Measurements from ENCODE around the gene PPIE.
"Not testable (repeated sequence)": the region's sequence is repeated elsewhere in the genome, so short reads cannot be mapped to it uniquely, and the experiment has no call there.

PPIE gene

DNA sequence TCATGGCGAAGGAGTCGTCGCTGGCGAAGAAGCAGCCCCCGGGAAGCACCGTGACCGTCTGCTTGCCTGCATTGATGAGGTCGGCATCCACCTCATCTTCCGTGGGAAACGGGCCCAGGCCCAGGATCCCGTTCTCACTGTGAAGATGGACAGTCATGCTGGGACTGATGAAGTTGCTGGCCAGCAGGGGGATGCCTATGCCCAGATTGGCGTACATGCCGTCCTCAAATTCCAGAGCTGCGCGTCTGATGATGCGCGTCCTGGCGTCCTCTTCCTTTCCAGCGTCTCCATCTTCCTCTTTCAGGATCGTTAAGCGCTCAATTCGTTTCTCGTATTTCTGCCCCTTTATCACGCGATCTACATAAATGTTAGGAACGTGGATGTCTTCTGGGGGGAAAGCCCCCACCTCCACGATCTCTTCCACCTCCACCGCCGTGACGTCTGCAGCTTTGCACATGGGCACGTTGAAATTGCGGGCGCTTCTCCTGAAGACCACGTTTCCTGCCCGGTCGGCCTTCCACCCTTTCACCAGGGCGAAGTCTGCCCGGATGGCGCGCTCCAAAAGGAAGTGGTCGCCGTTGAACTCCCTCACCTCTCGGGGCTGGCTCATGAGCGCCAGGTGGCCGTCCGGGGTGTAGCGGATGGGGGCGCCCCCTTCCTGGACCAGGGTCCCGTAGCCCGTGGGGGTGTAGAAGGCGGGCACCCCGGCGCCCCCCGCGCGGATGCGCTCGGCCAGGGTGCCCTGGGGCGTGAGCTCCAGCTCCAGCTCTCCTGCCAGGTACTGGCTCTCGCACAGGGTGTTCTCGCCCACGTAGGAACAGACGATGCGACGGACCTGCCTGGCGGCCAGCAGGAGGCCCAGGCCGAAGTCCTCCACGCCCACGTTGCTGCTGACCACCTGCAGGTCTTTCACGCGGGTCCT is 31.7 kb downstream of the PPIE start:
- H3K4me3 ChIP-seq (ENCODE audit: insufficient read depth, low read length, poor library complexity, severe bottlenecking); H2AFZ ChIP-seq (ENCODE audit: low read depth, low read length, severe bottlenecking); H3K36me3 ChIP-seq (ENCODE audit: low read length); H3K27me3 ChIP-seq (ENCODE audit: low read length); H3K79me2 ChIP-seq (ENCODE audit: insufficient read depth, low read length); H3K27ac ChIP-seq (ENCODE audit: low read depth, low read length); H3K9ac ChIP-seq (ENCODE audit: low read length); H3K4me2 ChIP-seq (ENCODE audit: low read depth, low read length, poor library complexity, severe bottlenecking); H3K9me3 ChIP-seq (ENCODE audit: insufficient read depth, low read length); H3F3A ChIP-seq (ENCODE audit: insufficient read depth); H4K20me1 ChIP-seq (ENCODE audit: low read depth, low read length); H3K9me2 ChIP-seq (replicated peaks; ENCODE audit: insufficient read depth, low read length): not testable (repeated sequence)

DNA sequence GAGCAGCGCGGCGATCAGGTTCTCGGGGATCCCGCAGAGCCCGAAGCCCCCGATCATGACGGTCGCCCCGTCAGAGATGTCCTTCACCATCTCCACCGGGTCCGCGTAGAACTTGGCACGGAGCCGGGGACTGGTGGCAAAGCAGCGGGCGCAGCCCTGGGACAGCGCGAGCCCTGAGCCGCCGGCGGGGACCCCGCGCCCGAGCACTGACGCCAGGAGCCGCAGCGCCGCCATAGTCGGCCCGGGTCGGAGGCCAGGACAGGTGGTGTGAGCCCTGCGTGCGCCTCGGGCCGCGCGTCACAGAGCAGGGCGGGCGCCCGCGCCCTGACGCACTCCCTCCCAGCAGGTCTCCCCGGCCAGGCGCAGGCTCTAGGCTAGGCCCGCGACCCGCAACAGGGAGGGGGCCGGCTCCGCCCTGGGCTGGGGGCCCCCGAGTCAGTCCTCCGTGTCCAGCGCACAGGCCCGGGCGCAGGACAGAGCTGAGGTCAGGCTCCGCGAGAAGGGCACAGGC is 32.4 kb downstream of the PPIE start, which contains the start of gene OXCT2:
Gene OXCT2 (minus strand): TSS at position 327 of the 511 bp plus-strand sequence. CDS start 93 bp downstream, at position 234.
- not testable (repeated sequence) for H3K9me2 ChIP-seq (replicated peaks; ENCODE audit: insufficient read depth, low read length); H2AFZ ChIP-seq (ENCODE audit: low read depth, low read length, severe bottlenecking); H3K36me3 ChIP-seq (ENCODE audit: low read length); H3K4me2 ChIP-seq (ENCODE audit: low read depth, low read length, poor library complexity, severe bottlenecking); H3F3A ChIP-seq (ENCODE audit: insufficient read depth); H3K4me3 ChIP-seq (ENCODE audit: insufficient read depth, low read length, poor library complexity, severe bottlenecking); H4K20me1 ChIP-seq (ENCODE audit: low read depth, low read length); H3K79me2 ChIP-seq (ENCODE audit: insufficient read depth, low read length); H3K27me3 ChIP-seq (ENCODE audit: low read length); H3K27ac ChIP-seq (ENCODE audit: low read depth, low read length); H3K9me3 ChIP-seq (ENCODE audit: insufficient read depth, low read length); H3K9ac ChIP-seq (ENCODE audit: low read length)

DNA sequence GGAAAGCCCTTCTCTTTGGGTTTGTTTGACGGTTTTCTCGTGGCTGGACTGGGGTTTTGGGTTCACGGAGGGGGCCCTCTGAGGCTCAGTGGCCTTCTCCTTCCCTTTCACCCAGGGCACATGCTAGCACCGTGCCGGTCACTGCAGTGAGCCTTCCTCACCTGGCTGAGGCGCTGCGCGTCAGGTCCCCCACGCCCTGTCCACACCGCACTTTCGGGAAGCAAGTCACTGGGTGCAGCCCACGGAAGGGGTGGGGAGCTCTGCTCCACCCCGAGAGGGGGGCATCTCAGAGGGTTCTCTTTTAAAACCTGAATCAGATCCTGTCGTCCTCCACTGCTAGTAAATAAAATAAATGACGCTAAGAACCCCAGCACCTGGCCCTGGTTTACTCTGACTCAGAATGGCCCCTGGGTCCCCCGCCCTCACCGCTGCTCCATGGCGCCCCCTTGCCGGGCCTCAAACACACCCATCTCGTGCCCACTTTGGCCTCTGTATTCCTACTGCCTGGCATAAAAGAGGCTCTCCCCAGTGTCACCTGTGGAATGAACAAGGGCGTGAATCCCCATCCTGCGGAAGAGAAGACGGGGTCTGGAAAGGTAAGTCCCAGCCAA is 34.8 kb downstream of the PPIE start:
- H3K9ac ChIP-seq (ENCODE audit: low read length); H3K36me3 ChIP-seq (ENCODE audit: low read length); H4K20me1 ChIP-seq (ENCODE audit: low read depth, low read length); H3K79me2 ChIP-seq (ENCODE audit: insufficient read depth, low read length); H3K27me3 ChIP-seq (ENCODE audit: low read length); H2AFZ ChIP-seq (ENCODE audit: low read depth, low read length, severe bottlenecking); H3K9me3 ChIP-seq (ENCODE audit: insufficient read depth, low read length); H3K4me2 ChIP-seq (ENCODE audit: low read depth, low read length, poor library complexity, severe bottlenecking); H3K9me2 ChIP-seq (replicated peaks; ENCODE audit: insufficient read depth, low read length); H3K27ac ChIP-seq (ENCODE audit: low read depth, low read length); H3F3A ChIP-seq (ENCODE audit: insufficient read depth); H3K4me3 ChIP-seq (ENCODE audit: insufficient read depth, low read length, poor library complexity, severe bottlenecking): not testable (repeated sequence)

DNA sequence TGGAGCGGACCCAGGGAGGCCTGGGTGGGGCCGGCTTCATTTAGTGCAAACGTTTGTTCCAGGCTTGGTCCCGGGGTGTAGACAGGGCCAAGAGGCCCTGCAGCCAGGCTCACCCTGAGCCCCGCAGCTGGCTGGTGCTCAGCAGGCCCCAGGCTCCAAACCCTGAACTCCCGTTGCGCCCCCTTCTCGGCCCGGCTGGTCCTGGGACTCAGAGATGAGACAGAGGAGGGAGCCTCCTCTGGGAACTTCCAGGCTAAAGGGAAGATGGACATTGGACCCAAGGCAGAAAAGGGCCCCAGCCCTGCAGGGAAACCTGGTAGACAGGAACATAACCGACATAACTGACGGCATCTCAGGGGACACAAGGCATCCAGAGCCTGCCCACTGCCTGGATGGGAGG is 36.5 kb downstream of the PPIE start:
- H3K4me2 ChIP-seq (ENCODE audit: low read depth, low read length, poor library complexity, severe bottlenecking); H3K79me2 ChIP-seq (ENCODE audit: insufficient read depth, low read length); H3K36me3 ChIP-seq (ENCODE audit: low read length); H3F3A ChIP-seq (ENCODE audit: insufficient read depth); H3K4me3 ChIP-seq (ENCODE audit: insufficient read depth, low read length, poor library complexity, severe bottlenecking); H3K9me3 ChIP-seq (ENCODE audit: insufficient read depth, low read length); H3K9me2 ChIP-seq (replicated peaks; ENCODE audit: insufficient read depth, low read length); H4K20me1 ChIP-seq (ENCODE audit: low read depth, low read length); H3K27ac ChIP-seq (ENCODE audit: low read depth, low read length); H2AFZ ChIP-seq (ENCODE audit: low read depth, low read length, severe bottlenecking); H3K27me3 ChIP-seq (ENCODE audit: low read length); H3K9ac ChIP-seq (ENCODE audit: low read length): not testable (repeated sequence)

DNA sequence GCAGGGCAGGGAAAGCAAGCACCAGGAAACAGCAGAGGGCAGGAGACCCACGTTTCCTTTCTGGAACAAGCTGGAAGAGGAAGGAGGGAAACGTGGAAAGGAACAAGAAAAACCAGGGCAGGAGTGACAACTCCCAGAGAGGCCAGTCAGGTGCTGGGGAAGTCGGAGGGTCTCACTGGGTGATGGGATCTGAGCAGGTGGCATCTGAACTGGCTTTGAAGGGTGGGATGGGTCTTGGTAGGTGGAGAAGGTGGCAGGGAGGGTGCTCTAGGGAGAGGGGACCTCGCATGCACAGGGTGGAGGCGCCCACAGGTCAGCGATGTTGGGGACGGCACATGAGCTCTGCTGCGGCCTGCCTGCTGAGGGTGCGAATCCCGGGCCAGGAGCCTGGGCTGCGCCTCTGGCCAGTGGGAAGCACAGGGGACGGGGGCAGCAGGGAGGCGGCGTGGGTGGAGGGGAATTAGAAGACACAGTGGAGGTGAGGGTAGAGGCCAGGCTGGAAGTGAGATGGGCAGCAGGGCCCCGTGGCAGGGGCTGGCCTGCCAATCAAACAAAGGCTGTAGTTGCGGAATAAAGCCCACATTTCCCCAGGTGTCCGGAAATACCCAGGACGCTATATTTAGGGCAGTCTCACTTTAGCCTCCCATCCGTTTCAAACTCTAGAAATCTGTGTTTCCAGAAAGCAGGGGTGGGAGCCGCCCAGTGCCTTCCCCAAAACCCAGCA is 37.2 kb downstream of the PPIE start:
- H3K4me2 ChIP-seq (ENCODE audit: low read depth, low read length, poor library complexity, severe bottlenecking); H3K9me3 ChIP-seq (ENCODE audit: insufficient read depth, low read length); H2AFZ ChIP-seq (ENCODE audit: low read depth, low read length, severe bottlenecking); H3K9ac ChIP-seq (ENCODE audit: low read length); H4K20me1 ChIP-seq (ENCODE audit: low read depth, low read length); H3K79me2 ChIP-seq (ENCODE audit: insufficient read depth, low read length); H3K27me3 ChIP-seq (ENCODE audit: low read length); H3K9me2 ChIP-seq (replicated peaks; ENCODE audit: insufficient read depth, low read length); H3F3A ChIP-seq (ENCODE audit: insufficient read depth); H3K4me3 ChIP-seq (ENCODE audit: insufficient read depth, low read length, poor library complexity, severe bottlenecking); H3K36me3 ChIP-seq (ENCODE audit: low read length); H3K27ac ChIP-seq (ENCODE audit: low read depth, low read length): not testable (repeated sequence)
